Measurements from ENCODE around the gene NRCAM. TPM values are rescaled to one million over a fixed set of nuclear protein-coding genes. Genes with fewer than 3 reads are reported as not detected.

The NRCAM gene
- total RNA-seq, 2 experiments from 2014 or later, result 3.2 to 3.8 TPM

DNA sequence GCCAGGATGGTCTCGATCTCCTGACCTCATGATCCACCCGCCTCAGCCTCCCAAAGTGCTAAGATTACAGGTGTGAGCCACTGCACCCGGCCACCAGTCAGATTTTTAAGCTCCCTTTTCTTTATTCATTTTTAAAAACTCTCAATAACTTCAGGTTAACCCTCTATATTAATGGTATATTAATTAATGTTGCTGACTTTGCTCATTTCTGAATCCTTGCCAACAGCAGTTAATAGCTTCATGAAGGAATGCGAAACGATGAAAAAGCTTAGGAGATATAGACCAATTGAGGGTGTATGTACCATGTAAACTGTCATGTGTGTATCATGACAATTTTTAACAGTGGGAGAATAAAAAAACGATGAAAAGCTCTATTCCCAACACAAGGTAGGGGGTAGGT is 42.2 kb upstream of the NRCAM start:
- no peak for DNase-seq
- Mint-ChIP-seq H3K9me3 (no peaks in the 10 kb centered on the region), H3K36me3 (ENCODE audit: low read depth) (peaks cover 4% of the 10 kb centered on the region), H3K27ac (no peak overlapping the region), H3K4me1 (ENCODE audit: low read depth) (peaks cover 1% of the 10 kb centered on the region), H3K27me3 (no peaks in the 10 kb centered on the region), H3K4me3 (no peak overlapping the region)
- no peak for ATAC-seq
- TF ChIP-seq, protein P1, sequence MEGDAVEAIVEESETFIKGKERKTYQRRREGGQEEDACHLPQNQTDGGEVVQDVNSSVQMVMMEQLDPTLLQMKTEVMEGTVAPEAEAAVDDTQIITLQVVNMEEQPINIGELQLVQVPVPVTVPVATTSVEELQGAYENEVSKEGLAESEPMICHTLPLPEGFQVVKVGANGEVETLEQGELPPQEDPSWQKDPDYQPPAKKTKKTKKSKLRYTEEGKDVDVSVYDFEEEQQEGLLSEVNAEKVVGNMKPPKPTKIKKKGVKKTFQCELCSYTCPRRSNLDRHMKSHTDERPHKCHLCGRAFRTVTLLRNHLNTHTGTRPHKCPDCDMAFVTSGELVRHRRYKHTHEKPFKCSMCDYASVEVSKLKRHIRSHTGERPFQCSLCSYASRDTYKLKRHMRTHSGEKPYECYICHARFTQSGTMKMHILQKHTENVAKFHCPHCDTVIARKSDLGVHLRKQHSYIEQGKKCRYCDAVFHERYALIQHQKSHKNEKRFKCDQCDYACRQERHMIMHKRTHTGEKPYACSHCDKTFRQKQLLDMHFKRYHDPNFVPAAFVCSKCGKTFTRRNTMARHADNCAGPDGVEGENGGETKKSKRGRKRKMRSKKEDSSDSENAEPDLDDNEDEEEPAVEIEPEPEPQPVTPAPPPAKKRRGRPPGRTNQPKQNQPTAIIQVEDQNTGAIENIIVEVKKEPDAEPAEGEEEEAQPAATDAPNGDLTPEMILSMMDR (IDR thresholded peaks at IDR 0.05), result no peak
- CTCF ChIA-PET, result interaction anchor here (1.2 to 3.5 kb wide), 5 partner anchors 42 to 320 kb away, joined by 5 to 26 read pairs (median 7); partner anchors contain the start of gene NRCAM
- intact Hi-C loops (cut with micrococcal nuclease), result no loop called here
- POLR2A ChIA-PET, result no interaction called here

DNA sequence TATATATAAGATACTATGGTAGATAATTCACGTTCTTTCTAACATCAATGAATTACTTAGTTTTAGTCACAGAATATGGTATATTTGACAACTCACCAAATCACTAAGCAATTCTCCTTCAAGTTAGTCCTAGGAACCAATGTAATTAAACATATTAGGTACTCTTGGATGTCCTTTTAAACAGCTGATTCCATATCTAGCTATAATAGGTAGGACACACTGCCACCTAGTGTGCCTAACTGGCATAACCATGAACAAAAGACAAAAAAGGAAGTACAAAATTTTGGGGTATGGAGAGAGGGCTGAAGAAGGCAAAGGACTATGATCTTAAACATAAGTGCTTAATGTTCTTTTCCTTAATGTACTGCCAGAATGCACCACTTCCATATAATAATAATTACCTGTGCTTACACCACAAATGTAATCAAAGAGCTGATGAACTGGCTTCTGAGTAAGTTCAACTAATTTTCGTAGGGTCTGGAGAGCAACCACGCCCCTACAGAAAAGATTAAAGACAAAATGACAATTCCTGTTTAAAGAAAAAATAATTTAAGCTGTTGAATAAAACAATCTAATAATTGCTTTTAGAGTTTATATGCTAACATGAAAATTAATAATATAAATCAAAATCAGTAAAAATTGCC is 41.0 kb upstream of the NRCAM start:
- H3K4me3 Mint-ChIP-seq, result no peak overlapping the region
- intact Hi-C loops (cut with micrococcal nuclease), result loop anchor here (1.0 kb wide), 1 partner anchor 316 kb away; no protein-coding TSS in a partner anchor
- no peaks in the 10 kb centered on the region for H3K4me1 Mint-ChIP-seq (ENCODE audit: low read depth)
- CTCF ChIA-PET, result interaction anchor here (0.6 to 3.5 kb wide), 39 partner anchors 10 to 351 kb away, joined by 3 to 26 read pairs (median 4); partner anchors contain the start of gene NRCAM
- DNase-seq, result peak; percentile 69
- no peaks in the 10 kb centered on the region for H3K27me3 Mint-ChIP-seq
- peak; percentile 75 for ATAC-seq
- no peaks in the 10 kb centered on the region for H3K9me3 Mint-ChIP-seq
- H3K27ac Mint-ChIP-seq, result no peak overlapping the region
- POLR2A ChIA-PET, result no interaction called here
- H3K36me3 Mint-ChIP-seq (ENCODE audit: low read depth), result peaks cover 4% of the 10 kb centered on the region
- TF ChIP-seq, protein P1 (IDR thresholded peaks at IDR 0.05), result peak; percentile 85

DNA sequence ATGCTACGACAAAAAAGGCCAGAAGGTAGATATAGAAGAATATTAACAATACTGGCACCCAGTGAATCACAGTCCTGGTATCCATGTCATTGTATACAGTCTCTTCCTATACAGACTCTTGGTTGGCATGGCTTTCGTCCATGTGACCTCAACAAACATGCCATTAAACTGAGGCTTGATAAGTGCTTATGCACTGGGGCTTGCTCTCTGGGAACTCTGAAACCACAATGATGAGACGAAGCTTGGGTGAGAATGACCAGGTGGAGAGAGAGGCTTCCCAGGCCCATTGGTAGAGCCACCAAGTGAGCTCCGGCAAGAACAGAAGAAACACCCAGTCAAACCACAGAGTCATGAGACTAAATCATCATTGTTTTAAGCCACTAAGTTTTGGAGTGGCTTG is 36.5 kb upstream of the NRCAM start:
- TF ChIP-seq, protein P1 (IDR thresholded peaks at IDR 0.05), result no peak

DNA sequence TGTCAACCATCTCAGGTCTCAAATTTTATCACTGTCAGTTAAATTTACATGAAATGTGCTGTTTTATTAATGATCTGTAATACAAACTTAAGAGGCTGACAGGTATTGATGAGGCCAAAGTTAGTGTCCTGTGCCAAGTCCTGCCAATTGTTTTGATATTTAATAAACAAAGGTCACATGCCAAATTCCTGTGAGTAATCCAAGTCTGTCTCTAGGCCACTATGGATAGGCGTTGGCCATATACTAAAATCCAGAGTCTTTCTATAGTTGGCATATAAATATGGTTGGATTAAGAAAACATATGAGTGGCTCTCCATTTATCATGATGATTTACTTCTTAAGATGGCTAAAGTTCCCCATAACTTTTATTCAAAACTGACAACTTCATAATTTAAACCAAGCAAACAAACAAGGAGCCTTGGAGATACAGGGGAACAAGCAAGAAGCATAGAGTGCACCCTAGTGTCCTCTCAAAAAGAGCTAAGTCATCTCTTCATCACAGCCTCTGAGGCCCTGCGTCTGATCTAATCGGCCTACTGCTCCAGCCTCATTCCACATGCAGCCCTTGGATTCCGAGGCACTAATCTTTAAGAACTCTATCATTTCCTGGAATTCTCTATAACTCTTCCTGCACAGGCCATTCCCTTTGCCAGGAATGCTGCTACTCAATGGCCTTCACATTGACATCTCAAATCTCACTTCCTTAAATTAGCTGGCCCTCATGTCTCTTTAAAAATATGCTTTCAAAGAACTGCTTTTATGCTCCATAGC is 32.7 kb upstream of the NRCAM start:
- Mint-ChIP-seq H3K27me3 (no peaks in the 10 kb centered on the region), H3K9me3 (no peaks in the 10 kb centered on the region), H3K4me1 (ENCODE audit: low read depth) (no peaks in the 10 kb centered on the region), H3K27ac (no peak overlapping the region), H3K4me3 (no peak overlapping the region), H3K36me3 (ENCODE audit: low read depth) (peaks cover 3% of the 10 kb centered on the region)
- ATAC-seq (no peak), DNase-seq (no peak)
- ChIA-PET POLR2A (no interaction called here), CTCF (interaction anchor here (1.2 to 1.6 kb wide), 2 partner anchors 12 to 305 kb away, joined by 4 read pairs; no protein-coding TSS in a partner anchor)
- intact Hi-C loops (cut with micrococcal nuclease), result no loop called here
- TF ChIP-seq, protein P1 (IDR thresholded peaks at IDR 0.05), result no peak

More for the DNA sequence above, 36.5 kb upstream of the NRCAM start:
- DNase-seq (no peak), ATAC-seq (no peak)
- Mint-ChIP-seq H3K4me3 (no peak overlapping the region), H3K27me3 (no peaks in the 10 kb centered on the region), H3K36me3 (ENCODE audit: low read depth) (peaks cover 4% of the 10 kb centered on the region), H3K9me3 (no peaks in the 10 kb centered on the region), H3K4me1 (ENCODE audit: low read depth) (no peaks in the 10 kb centered on the region), H3K27ac (no peak overlapping the region)
- ChIA-PET POLR2A (no interaction called here), CTCF (interaction anchor here (1.1 kb wide), 1 partner anchor 40 kb away, joined by 4 read pairs; no protein-coding TSS in a partner anchor)
- intact Hi-C loops (cut with micrococcal nuclease), result no loop called here

DNA sequence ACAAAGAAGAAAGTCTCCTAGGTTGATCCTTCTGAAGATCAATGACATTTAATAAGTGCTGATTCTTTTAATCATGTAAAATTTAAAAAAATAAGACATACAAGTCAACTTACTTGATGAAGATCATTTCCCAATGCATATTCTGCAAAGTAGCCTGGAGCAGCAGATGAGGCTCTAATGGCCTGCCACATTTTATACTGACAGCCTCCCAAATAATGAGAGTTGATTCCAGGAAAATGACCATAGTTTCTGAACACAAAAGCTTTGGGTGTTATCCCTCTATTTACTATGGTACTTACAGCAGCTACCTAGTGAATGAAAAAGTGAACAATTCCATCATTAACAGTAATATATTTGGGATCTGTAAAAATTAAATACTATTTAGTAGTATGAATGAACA is 31.4 kb upstream of the NRCAM start:
- Mint-ChIP-seq H3K27me3 (no peaks in the 10 kb centered on the region), H3K36me3 (ENCODE audit: low read depth) (peaks cover 5% of the 10 kb centered on the region), H3K4me1 (ENCODE audit: low read depth) (no peaks in the 10 kb centered on the region), H3K4me3 (no peak overlapping the region), H3K27ac (no peak overlapping the region), H3K9me3 (no peaks in the 10 kb centered on the region)
- intact Hi-C loops (cut with micrococcal nuclease), result no loop called here
- POLR2A ChIA-PET, result no interaction called here
- no peak for ATAC-seq
- no peak for DNase-seq
- CTCF ChIA-PET, result interaction anchor here (1.6 to 1.7 kb wide), 2 partner anchors 10 to 14 kb away, joined by 4 to 5 read pairs; no protein-coding TSS in a partner anchor
- TF ChIP-seq, protein P1 (IDR thresholded peaks at IDR 0.05), result no peak
